HCT116 (cell line): ENCODE results near the gene CADPS2.

ENCODE experiments used
- CEBPB ChIP-seq: IDR thresholded peaks from 2 replicates; pipeline ENCODE4 v1.6.1; 2012; ENCODE audit warnings: low read depth
- CTCF ChIP-seq, 3 experiments: fragments of 200-600 bp in 1 of 3; sonication (generic) in 1 of 3; IDR thresholded peaks in 2 of 3; conservative IDR thresholded peaks in 1 of 3; 2 replicates each; pipeline ENCODE4 v1.5.1; 2012 to 2017; ENCODE audit warnings: low read depth in 2 of 3, low read length in 2 of 3, antibody characterized with exemption in 1 of 3, borderline replicate concordance in 1 of 3, control low read depth in 1 of 3, mild to moderate bottlenecking in 1 of 3, mixed read lengths in 1 of 3, mixed run types in 1 of 3, moderate library complexity in 1 of 3; ENCODE audit not compliant: insufficient read depth in 1 of 3
- EZH2 ChIP-seq: fragments of 200-600 bp; sonication (generic); IDR thresholded peaks from 2 replicates; pipeline ENCODE4 v1.6.1; 2017; ENCODE audit warnings: antibody characterized with exemption, mixed run types
- POLR2A ChIP-seq: IDR thresholded peaks from 2 replicates; pipeline ENCODE4 v1.7.0; 2011; ENCODE audit warnings: borderline replicate concordance; ENCODE audit not compliant: insufficient read depth, insufficient read length; ENCODE audit errors: extremely low read depth
- REST ChIP-seq: IDR thresholded peaks from 2 replicates; pipeline ENCODE4 v1.6.1; 2012; ENCODE audit warnings: low read depth
- YY1 ChIP-seq: IDR thresholded peaks from 2 replicates; pipeline ENCODE4 v1.6.1; 2011; ENCODE audit warnings: low read length, low read depth, moderate library complexity, mild to moderate bottlenecking; ENCODE audit not compliant: insufficient replicate concordance; ENCODE audit errors: extremely low read depth
- ZBTB33 ChIP-seq: IDR thresholded peaks from 2 replicates; pipeline ENCODE4 v1.6.1; 2011; ENCODE audit warnings: mild to moderate bottlenecking, low read length, moderate library complexity; ENCODE audit not compliant: insufficient replicate concordance; ENCODE audit errors: extremely low read depth
- ZNF274 ChIP-seq: fragments of 200-500 bp; sonication (Bioruptor generic); IDR thresholded peaks from 2 replicates; pipeline ENCODE4 v1.6.1; 2014; ENCODE audit warnings: mild to moderate bottlenecking, low read depth, low read length, inconsistent platforms

GRCh38 chr7:122867471-122867980, 18.7 kb downstream of the CADPS2 start:
- TF ChIP-seq POLR2A (no peak), EZH2 (no peak), ZNF274 (no peak), ZBTB33 (no peak), CTCF (IDR thresholded peaks at IDR 0.05 in 2 of 3, conservative IDR thresholded peaks at IDR 0.05 in 1 of 3; ENCODE audit: borderline replicate concordance in 1 of 3, insufficient read depth in 1 of 3, low read depth in 2 of 3, low read length in 2 of 3) (no peak), CEBPB (no peak), YY1 (no peak), REST (no peak)
